HCT116 (cell line): ENCODE measurements around the gene PSMA1. TPM values are rescaled to one million over a fixed set of nuclear protein-coding genes. Genes with fewer than 3 reads are reported as not detected.

ENCODE experiments used
- ATAC-seq: fragments of 200-7000 bp; cut with Tn5 transposase; 2 replicates; pipeline ENCODE4 v1.9.1; 2020; ENCODE audit warnings: mild to moderate bottlenecking, moderate library complexity
- BruUV-seq: library from RNA; stranded (reverse); fragments of 400-500 nt; replicated peaks from 2 replicates; lab custom pipeline; 2021; lab: Mats Ljungman, UMichigan
- CTCF ChIA-PET: fragments of 300-600 bp; sonication (Branson Sonifier 250); formaldehyde crosslinking; loops from one replicate; lab custom pipeline; 2021; ENCODE audit warnings: antibody characterized with exemption; lab: Charles Lee
- POLR2A ChIA-PET: fragments of 300-600, 350-600 bp; sonication (Branson Sonifier 250); formaldehyde crosslinking; loops from one replicate; lab custom pipeline; 2021; ENCODE audit warnings: antibody characterized with exemption; lab: Charles Lee
- RAD21 ChIA-PET, 2 experiments: fragments of 300-600 bp; sonication (Branson Sonifier 250); formaldehyde crosslinking; loops; one replicate each; lab custom pipeline; 2023; ENCODE audit warnings: low total read pairs in 2 of 2; ENCODE audit not compliant: uncharacterized antibody in 2 of 2, unreplicated experiment in 2 of 2, low non-redundant PET in 1 of 2; lab: Charles Lee
- DNase-seq: peaks from one replicate; pipeline ENCODE4 v3.0.0-alpha.2; 2010; ENCODE audit warnings: low read depth, low spot score
- H2AFZ ChIP-seq: fragments of 200-600 bp; shearing (Covaris generic), sonication (generic); 2 replicates; pipeline ENCODE4 v1.6.1; 2017; ENCODE audit warnings: low read depth, mixed run types, mixed read lengths, antibody characterized with exemption, low read length; ENCODE audit not compliant: poor library complexity, severe bottlenecking
- H3K27ac ChIP-seq: 2 replicates; pipeline ENCODE4 v1.5.1; 2012; ENCODE audit warnings: low read depth, low read length
- H3K27me3 ChIP-seq: fragments of 200-600 bp; sonication (generic); 2 replicates; pipeline ENCODE4 v1.6.1; 2016; ENCODE audit warnings: mixed run types, low read length, mixed read lengths; ENCODE audit not compliant: insufficient read depth
- H3K36me3 ChIP-seq, 2 experiments: fragments of 200-500 bp in 1 of 2; fragments of 200-600 bp in 1 of 2; sonication (Bioruptor generic) in 1 of 2; sonication (generic) in 1 of 2; 2 replicates each; pipeline versions ENCODE4 v1.5.1 to v1.6.1; 2014 to 2016; ENCODE audit warnings: low read length in 2 of 2, inconsistent platforms in 1 of 2, mixed read lengths in 1 of 2, mixed run types in 1 of 2; ENCODE audit not compliant: insufficient read depth in 2 of 2, control insufficient read depth in 1 of 2
- H3K4me1 ChIP-seq, 2 experiments: fragments of 200-600 bp in 1 of 2; sonication (generic) in 1 of 2; 2 replicates each; pipeline versions ENCODE4 v1.5.1 to v1.6.1; 2012 to 2017; ENCODE audit warnings: low read length in 2 of 2, inconsistent platforms in 1 of 2, mild to moderate bottlenecking in 1 of 2, mixed read lengths in 1 of 2, mixed run types in 1 of 2, moderate library complexity in 1 of 2; ENCODE audit not compliant: insufficient read depth in 2 of 2, control insufficient read depth in 1 of 2
- H3K4me2 ChIP-seq: fragments of 200-600 bp; sonication (generic); 2 replicates; pipeline ENCODE4 v1.6.1; 2017; ENCODE audit warnings: mixed run types, low read length, mixed read lengths
- H3K4me3 ChIP-seq, 2 experiments: fragments of 200-600 bp in 1 of 2; sonication (generic) in 1 of 2; replicated peaks in 1 of 2; 2 replicates each; pipeline ENCODE4 v1.5.1; 2011 to 2016; ENCODE audit warnings: low read length in 2 of 2, control low read depth in 1 of 2, low read depth in 1 of 2, mild to moderate bottlenecking in 1 of 2, mixed read lengths in 1 of 2, mixed run types in 1 of 2
- H3K79me2 ChIP-seq: fragments of 200-600 bp; sonication (generic); 2 replicates; pipeline ENCODE4 v1.6.1; 2017; ENCODE audit warnings: mild to moderate bottlenecking, mixed run types, low read length, moderate library complexity, mixed read lengths; ENCODE audit not compliant: insufficient read depth
- H3K9ac ChIP-seq: fragments of 200-600 bp; sonication (generic); 2 replicates; pipeline ENCODE4 v1.6.1; 2016; ENCODE audit warnings: low read length, mixed read lengths
- H3K9me2 ChIP-seq: fragments of 200-600 bp; sonication (generic), shearing (Covaris generic); 2 replicates; pipeline ENCODE4 v1.6.1; 2017; ENCODE audit warnings: mixed run types, mild to moderate bottlenecking, moderate library complexity; ENCODE audit not compliant: insufficient read depth
- H3K9me3 ChIP-seq, 2 experiments: fragments of 200-500 bp in 1 of 2; fragments of 200-600 bp in 1 of 2; sonication (Bioruptor generic) in 1 of 2; sonication (generic) in 1 of 2; 2 replicates each; pipeline ENCODE4 v1.6.1; 2014 to 2017; ENCODE audit warnings: low read length in 2 of 2, mixed read lengths in 2 of 2, inconsistent platforms in 1 of 2, low read depth in 1 of 2, mild to moderate bottlenecking in 1 of 2, mixed run types in 1 of 2, moderate library complexity in 1 of 2; ENCODE audit not compliant: control insufficient read depth in 1 of 2, insufficient read depth in 1 of 2
- H4K20me1 ChIP-seq: fragments of 200-600 bp; sonication (generic), shearing (Covaris generic); 2 replicates; pipeline ENCODE4 v1.6.1; 2017; ENCODE audit warnings: mixed run types, mild to moderate bottlenecking, moderate library complexity; ENCODE audit not compliant: insufficient read depth
- CEBPB ChIP-seq: IDR thresholded peaks from 2 replicates; pipeline ENCODE4 v1.6.1; 2012; ENCODE audit warnings: low read depth
- CTCF ChIP-seq, 3 experiments: fragments of 200-600 bp in 1 of 3; sonication (generic) in 1 of 3; IDR thresholded peaks in 2 of 3; conservative IDR thresholded peaks in 1 of 3; 2 replicates each; pipeline ENCODE4 v1.5.1; 2012 to 2017; ENCODE audit warnings: low read depth in 2 of 3, low read length in 2 of 3, antibody characterized with exemption in 1 of 3, borderline replicate concordance in 1 of 3, control low read depth in 1 of 3, mild to moderate bottlenecking in 1 of 3, mixed read lengths in 1 of 3, mixed run types in 1 of 3, moderate library complexity in 1 of 3; ENCODE audit not compliant: insufficient read depth in 1 of 3
- EGR1 ChIP-seq: IDR thresholded peaks from 2 replicates; pipeline ENCODE4 v1.6.1; 2012; ENCODE audit warnings: low read depth
- EZH2 ChIP-seq: fragments of 200-600 bp; sonication (generic); IDR thresholded peaks from 2 replicates; pipeline ENCODE4 v1.6.1; 2017; ENCODE audit warnings: antibody characterized with exemption, mixed run types
- EZH2phosphoT487 ChIP-seq: fragments of 200-600 bp; IDR thresholded peaks from 2 replicates; pipeline ENCODE4 v1.6.1; 2018; ENCODE audit warnings: antibody characterized with exemption, borderline replicate concordance
- MAX ChIP-seq: IDR thresholded peaks from 2 replicates; pipeline ENCODE4 v1.6.1; 2012
- POLR2A ChIP-seq: IDR thresholded peaks from 2 replicates; pipeline ENCODE4 v1.7.0; 2011; ENCODE audit warnings: borderline replicate concordance; ENCODE audit not compliant: insufficient read depth, insufficient read length; ENCODE audit errors: extremely low read depth
- RAD21 ChIP-seq: IDR thresholded peaks from 2 replicates; pipeline ENCODE4 v1.6.1; 2012; ENCODE audit warnings: low read depth, mild to moderate bottlenecking
- TCF7L2 ChIP-seq: IDR thresholded peaks from 2 replicates; pipeline ENCODE4 v1.7.0; 2011; ENCODE audit warnings: borderline replicate concordance, inconsistent platforms; ENCODE audit not compliant: insufficient read depth, insufficient read length; ENCODE audit errors: extremely low read depth
- YY1 ChIP-seq: IDR thresholded peaks from 2 replicates; pipeline ENCODE4 v1.6.1; 2011; ENCODE audit warnings: low read length, low read depth, moderate library complexity, mild to moderate bottlenecking; ENCODE audit not compliant: insufficient replicate concordance; ENCODE audit errors: extremely low read depth
- ZFX ChIP-seq: fragments of 450-650 bp; IDR thresholded peaks from 2 replicates; pipeline ENCODE4 v1.6.1; 2017
- ZNF274 ChIP-seq: fragments of 200-500 bp; sonication (Bioruptor generic); IDR thresholded peaks from 2 replicates; pipeline ENCODE4 v1.6.1; 2014; ENCODE audit warnings: mild to moderate bottlenecking, low read depth, low read length, inconsistent platforms
- intact Hi-C: fragments of 100-400 bp; cut with micrococcal nuclease; formaldehyde crosslinking; loops from 2 replicates; pipeline ENCODE4 v1.10.0; 2022
- total RNA-seq: library from RNA; stranded (reverse); gene quantifications from one replicate; pipeline ENCODE4 v1.2.1, GENCODE V29; 2021; ENCODE audit not compliant: unreplicated experiment
- TF ChIP-seq, protein P1 (sequence below): IDR thresholded peaks from 2 replicates; pipeline ENCODE4 v1.6.1; 2011; ENCODE audit warnings: mild to moderate bottlenecking, low read length, moderate library complexity; ENCODE audit not compliant: insufficient replicate concordance; ENCODE audit errors: extremely low read depth
- TF ChIP-seq, protein P2 (sequence below): IDR thresholded peaks from 2 replicates; pipeline ENCODE4 v1.6.1; 2012
- TF ChIP-seq, protein P3 (sequence below): IDR thresholded peaks from 2 replicates; pipeline ENCODE4 v1.6.1; 2012; ENCODE audit warnings: low read depth

The PSMA1 gene
- total RNA-seq, 1 experiment from 2014 or later: 211 TPM

GRCh38 chr11:14543260-14543659, 23.1 kb upstream of the PSMA1 start:
- H4K20me1 ChIP-seq: no peaks in the 10 kb centered on the region
- H3K9me2 ChIP-seq: no peaks in the 10 kb centered on the region
- no peaks in the 10 kb centered on the region for H3K4me1 ChIP-seq
- DNase-seq: no peak
- no peaks in the 10 kb centered on the region for H3K27me3 ChIP-seq
- RAD21 ChIA-PET: no interaction called here
- POLR2A ChIA-PET: no interaction called here
- H3K4me3 ChIP-seq: no peak overlapping the region
- BruUV-seq: no TSS peak
- H3K79me2 ChIP-seq: no peaks in the 10 kb centered on the region
- no peak overlapping the region for H3K27ac ChIP-seq
- H3K4me2 ChIP-seq: no peak overlapping the region
- intact Hi-C loops: no loop called here
- CTCF ChIA-PET: no interaction called here
- H2AFZ ChIP-seq: no peak overlapping the region
- H3K9ac ChIP-seq: no peak overlapping the region
- ATAC-seq: no peak
- no peak for TF ChIP-seq EGR1
- no peak for TF ChIP-seq ZFX
- no peak for TF ChIP-seq TCF7L2
- no peak for TF ChIP-seq CEBPB
- TF ChIP-seq, protein P1, sequence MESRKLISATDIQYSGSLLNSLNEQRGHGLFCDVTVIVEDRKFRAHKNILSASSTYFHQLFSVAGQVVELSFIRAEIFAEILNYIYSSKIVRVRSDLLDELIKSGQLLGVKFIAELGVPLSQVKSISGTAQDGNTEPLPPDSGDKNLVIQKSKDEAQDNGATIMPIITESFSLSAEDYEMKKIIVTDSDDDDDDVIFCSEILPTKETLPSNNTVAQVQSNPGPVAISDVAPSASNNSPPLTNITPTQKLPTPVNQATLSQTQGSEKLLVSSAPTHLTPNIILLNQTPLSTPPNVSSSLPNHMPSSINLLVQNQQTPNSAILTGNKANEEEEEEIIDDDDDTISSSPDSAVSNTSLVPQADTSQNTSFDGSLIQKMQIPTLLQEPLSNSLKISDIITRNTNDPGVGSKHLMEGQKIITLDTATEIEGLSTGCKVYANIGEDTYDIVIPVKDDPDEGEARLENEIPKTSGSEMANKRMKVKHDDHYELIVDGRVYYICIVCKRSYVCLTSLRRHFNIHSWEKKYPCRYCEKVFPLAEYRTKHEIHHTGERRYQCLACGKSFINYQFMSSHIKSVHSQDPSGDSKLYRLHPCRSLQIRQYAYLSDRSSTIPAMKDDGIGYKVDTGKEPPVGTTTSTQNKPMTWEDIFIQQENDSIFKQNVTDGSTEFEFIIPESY: no peak
- no peak for TF ChIP-seq EZH2phosphoT487
- TF ChIP-seq MAX: no peak
- TF ChIP-seq YY1: no peak
- TF ChIP-seq POLR2A: no peak
- no peak for TF ChIP-seq EZH2
- TF ChIP-seq, protein P2, sequence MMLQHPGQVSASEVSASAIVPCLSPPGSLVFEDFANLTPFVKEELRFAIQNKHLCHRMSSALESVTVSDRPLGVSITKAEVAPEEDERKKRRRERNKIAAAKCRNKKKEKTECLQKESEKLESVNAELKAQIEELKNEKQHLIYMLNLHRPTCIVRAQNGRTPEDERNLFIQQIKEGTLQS: no peak
- TF ChIP-seq, protein P3, sequence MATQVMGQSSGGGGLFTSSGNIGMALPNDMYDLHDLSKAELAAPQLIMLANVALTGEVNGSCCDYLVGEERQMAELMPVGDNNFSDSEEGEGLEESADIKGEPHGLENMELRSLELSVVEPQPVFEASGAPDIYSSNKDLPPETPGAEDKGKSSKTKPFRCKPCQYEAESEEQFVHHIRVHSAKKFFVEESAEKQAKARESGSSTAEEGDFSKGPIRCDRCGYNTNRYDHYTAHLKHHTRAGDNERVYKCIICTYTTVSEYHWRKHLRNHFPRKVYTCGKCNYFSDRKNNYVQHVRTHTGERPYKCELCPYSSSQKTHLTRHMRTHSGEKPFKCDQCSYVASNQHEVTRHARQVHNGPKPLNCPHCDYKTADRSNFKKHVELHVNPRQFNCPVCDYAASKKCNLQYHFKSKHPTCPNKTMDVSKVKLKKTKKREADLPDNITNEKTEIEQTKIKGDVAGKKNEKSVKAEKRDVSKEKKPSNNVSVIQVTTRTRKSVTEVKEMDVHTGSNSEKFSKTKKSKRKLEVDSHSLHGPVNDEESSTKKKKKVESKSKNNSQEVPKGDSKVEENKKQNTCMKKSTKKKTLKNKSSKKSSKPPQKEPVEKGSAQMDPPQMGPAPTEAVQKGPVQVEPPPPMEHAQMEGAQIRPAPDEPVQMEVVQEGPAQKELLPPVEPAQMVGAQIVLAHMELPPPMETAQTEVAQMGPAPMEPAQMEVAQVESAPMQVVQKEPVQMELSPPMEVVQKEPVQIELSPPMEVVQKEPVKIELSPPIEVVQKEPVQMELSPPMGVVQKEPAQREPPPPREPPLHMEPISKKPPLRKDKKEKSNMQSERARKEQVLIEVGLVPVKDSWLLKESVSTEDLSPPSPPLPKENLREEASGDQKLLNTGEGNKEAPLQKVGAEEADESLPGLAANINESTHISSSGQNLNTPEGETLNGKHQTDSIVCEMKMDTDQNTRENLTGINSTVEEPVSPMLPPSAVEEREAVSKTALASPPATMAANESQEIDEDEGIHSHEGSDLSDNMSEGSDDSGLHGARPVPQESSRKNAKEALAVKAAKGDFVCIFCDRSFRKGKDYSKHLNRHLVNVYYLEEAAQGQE: no peak
- no peak for TF ChIP-seq CTCF (IDR thresholded peaks at IDR 0.05 in 2 of 3, conservative IDR thresholded peaks at IDR 0.05 in 1 of 3; ENCODE audit: borderline replicate concordance in 1 of 3, insufficient read depth in 1 of 3, low read depth in 2 of 3, low read length in 2 of 3)
- no peak for TF ChIP-seq RAD21
- no peak for TF ChIP-seq ZNF274
- no peaks in the 10 kb centered on the region for H3K9me3 ChIP-seq
- H3K36me3 ChIP-seq: no peaks in the 10 kb centered on the region
